Astrocyte (in vitro differentiated cells and primary cell): Measurements from ENCODE around the gene CLK2. TPM values are rescaled to one million over a fixed set of nuclear protein-coding genes. Genes with fewer than 3 reads are reported as not detected.

Experiments
- DNase-seq: peaks from one replicate; pipeline ENCODE4 v3.0.0-alpha.2; 2010; ENCODE audit warnings: low read depth
- FAIRE-seq: peaks from 2 replicates; lab custom pipeline; 2011; peaks lifted over from hg19 to GRCh38; lab: Jason Lieb, UNC
- H2AFZ ChIP-seq: 2 replicates; pipeline ENCODE4 v1.6.0; 2012; ENCODE audit warnings: low read depth, low read length, inconsistent platforms
- H3K27ac ChIP-seq: 2 replicates; pipeline ENCODE4 v1.5.1; 2011; ENCODE audit warnings: low read depth, low read length, inconsistent platforms
- H3K27me3 ChIP-seq: 2 replicates; pipeline ENCODE4 v1.6.0; 2011; ENCODE audit warnings: low read length, inconsistent platforms; ENCODE audit not compliant: insufficient read depth
- H3K36me3 ChIP-seq: 2 replicates; pipeline ENCODE4 v1.5.1; 2011; ENCODE audit warnings: low read length, inconsistent platforms; ENCODE audit not compliant: insufficient read depth
- H3K4me1 ChIP-seq: 2 replicates; pipeline ENCODE4 v1.5.1; 2011; ENCODE audit warnings: low read length, inconsistent platforms; ENCODE audit not compliant: insufficient read depth
- H3K4me2 ChIP-seq: 2 replicates; pipeline ENCODE4 v1.6.0; 2012; ENCODE audit warnings: low read length, inconsistent platforms
- H3K4me3 ChIP-seq: 2 replicates; pipeline ENCODE4 v1.5.1; 2011; ENCODE audit warnings: low read depth, mild to moderate bottlenecking, low read length, inconsistent platforms; ENCODE audit not compliant: insufficient read depth
- H3K79me2 ChIP-seq: 2 replicates; pipeline ENCODE4 v1.6.0; 2012; ENCODE audit warnings: mild to moderate bottlenecking, low read length, inconsistent platforms; ENCODE audit not compliant: insufficient read depth
- H3K9ac ChIP-seq: 2 replicates; pipeline ENCODE4 v1.6.0; 2012; ENCODE audit warnings: mild to moderate bottlenecking, low read length, inconsistent platforms
- H3K9me3 ChIP-seq: 2 replicates; pipeline ENCODE4 v1.5.1; 2012; ENCODE audit warnings: low read depth, mild to moderate bottlenecking, low read length, inconsistent platforms; ENCODE audit not compliant: insufficient read depth
- H4K20me1 ChIP-seq: 2 replicates; pipeline ENCODE4 v1.6.0; 2012; ENCODE audit warnings: low read length, inconsistent platforms; ENCODE audit not compliant: insufficient read depth
- H3K27ac Mint-ChIP-seq: one replicate; pipeline ENCODE4 v1.8.0; 2021; ENCODE audit warnings: mild to moderate bottlenecking, mixed read lengths; ENCODE audit not compliant: unreplicated experiment
- H3K27me3 Mint-ChIP-seq: one replicate; pipeline ENCODE4 v1.8.0; 2021; ENCODE audit warnings: low read depth, mixed read lengths; ENCODE audit not compliant: unreplicated experiment
- H3K36me3 Mint-ChIP-seq: one replicate; pipeline ENCODE4 v1.8.0; 2021; ENCODE audit warnings: low read depth, mixed read lengths; ENCODE audit not compliant: unreplicated experiment
- H3K4me1 Mint-ChIP-seq: one replicate; pipeline ENCODE4 v1.8.0; 2021; ENCODE audit warnings: low read depth, mixed read lengths; ENCODE audit not compliant: unreplicated experiment
- H3K4me3 Mint-ChIP-seq: one replicate; pipeline ENCODE4 v1.8.0; 2021; ENCODE audit warnings: mild to moderate bottlenecking, moderate library complexity, mixed read lengths; ENCODE audit not compliant: unreplicated experiment
- H3K9me3 Mint-ChIP-seq: one replicate; pipeline ENCODE4 v1.8.0; 2021; ENCODE audit warnings: mild to moderate bottlenecking, mixed read lengths; ENCODE audit not compliant: unreplicated experiment
- CTCF ChIP-seq: IDR thresholded peaks from 2 replicates; pipeline ENCODE4 v1.5.1; 2011; ENCODE audit warnings: low read depth, mild to moderate bottlenecking, inconsistent platforms, low read length, moderate library complexity; ENCODE audit not compliant: insufficient read depth
- EZH2 ChIP-seq: IDR thresholded peaks from 2 replicates; pipeline ENCODE4 v1.6.1; 2012; ENCODE audit warnings: mild to moderate bottlenecking, low read length, inconsistent platforms; ENCODE audit not compliant: insufficient read depth
- total RNA-seq: library from RNA; stranded (reverse); gene quantifications from 2 replicates; pipeline ENCODE4 v1.2.1, GENCODE V29; 2021

CLK2 gene
- total RNA-seq, 1 donor from 2014 or later = 31.7 TPM

GRCh38 chr1:155320252-155320651 lies 46.9 kb upstream of the CLK2 start:
- no peaks in the 10 kb centered on the region for H3K9me3 Mint-ChIP-seq
- peaks cover 27% of the 10 kb centered on the region for H3K4me1 ChIP-seq
- DNase-seq (no peak), FAIRE-seq (no peak)
- H3K9ac ChIP-seq = peak overlapping the region; percentile 78
- H3K4me3 ChIP-seq = peak overlapping the region; percentile 72
- H3K79me2 ChIP-seq = peaks cover 16% of the 10 kb centered on the region
- TF ChIP-seq EZH2 (no peak), CTCF (no peak)
- H3K4me2 ChIP-seq = peak overlapping the region; percentile 99
- H3K36me3 ChIP-seq = peaks cover 14% of the 10 kb centered on the region
- no peak overlapping the region for H3K27ac Mint-ChIP-seq
- H3K27ac ChIP-seq = no peak overlapping the region
- peaks cover 28% of the 10 kb centered on the region for H4K20me1 ChIP-seq
- no peak overlapping the region for H2AFZ ChIP-seq
- H3K4me3 Mint-ChIP-seq = peak overlapping the region; percentile 87
- H3K27me3 ChIP-seq = no peaks in the 10 kb centered on the region
- peaks cover 7% of the 10 kb centered on the region for H3K36me3 Mint-ChIP-seq
- peaks cover 7% of the 10 kb centered on the region for H3K4me1 Mint-ChIP-seq
- no peaks in the 10 kb centered on the region for H3K9me3 ChIP-seq
- H3K27me3 Mint-ChIP-seq = no peaks in the 10 kb centered on the region

- H3K27me3 Mint-ChIP-seq = no peaks in the 10 kb centered on the region
- H3K4me1 Mint-ChIP-seq = peaks cover 7% of the 10 kb centered on the region
- no peaks in the 10 kb centered on the region for H3K9me3 Mint-ChIP-seq
- Histone ChIP-seq H3K27me3 (no peaks in the 10 kb centered on the region), H3K4me2 (no peak overlapping the region), H3K4me1 (peaks cover 25% of the 10 kb centered on the region), H2AFZ (no peak overlapping the region), H3K9me3 (no peaks in the 10 kb centered on the region), H3K79me2 (peaks cover 10% of the 10 kb centered on the region), H3K36me3 (peaks cover 17% of the 10 kb centered on the region), H4K20me1 (peaks cover 26% of the 10 kb centered on the region), H3K4me3 (no peak overlapping the region), H3K9ac (no peak overlapping the region), H3K27ac (no peak overlapping the region)
- no peak overlapping the region for H3K4me3 Mint-ChIP-seq
- peaks cover 7% of the 10 kb centered on the region for H3K36me3 Mint-ChIP-seq
- no peak overlapping the region for H3K27ac Mint-ChIP-seq
- DNase-seq (no peak), FAIRE-seq (no peak)
- no peak for TF ChIP-seq CTCF
- no peak for TF ChIP-seq EZH2
Observed at GRCh38 chr1:155319536-155319935, 46.2 kb upstream of the CLK2 start.

- Mint-ChIP-seq H3K27ac (no peak overlapping the region), H3K9me3 (no peaks in the 10 kb centered on the region), H3K4me1 (peaks cover 7% of the 10 kb centered on the region), H3K27me3 (no peaks in the 10 kb centered on the region), H3K4me3 (no peak overlapping the region), H3K36me3 (peaks cover 7% of the 10 kb centered on the region)
- Histone ChIP-seq H3K27me3 (no peaks in the 10 kb centered on the region), H3K4me2 (no peak overlapping the region), H3K9me3 (no peaks in the 10 kb centered on the region), H4K20me1 (peaks cover 31% of the 10 kb centered on the region), H3K79me2 (peaks cover 16% of the 10 kb centered on the region), H3K4me1 (peaks cover 25% of the 10 kb centered on the region), H2AFZ (no peak overlapping the region), H3K27ac (no peak overlapping the region), H3K9ac (no peak overlapping the region), H3K4me3 (no peak overlapping the region), H3K36me3 (peaks cover 23% of the 10 kb centered on the region)
- DNase-seq = no peak
- no peak for FAIRE-seq
- TF ChIP-seq EZH2 = no peak
- TF ChIP-seq CTCF = no peak
Observed at GRCh38 chr1:155318082-155318481, 44.8 kb upstream of the CLK2 start.
